HG02870 (cell line): ENCODE data around the gene PEX12.
A peak's percentile ranks its signal among the peaks of the same experiment; 100 is the strongest.
"Not testable (repeated sequence)": the region's sequence is repeated elsewhere in the genome, so short reads cannot be mapped to it uniquely, and the experiment has no call there.

Source experiments
- ATAC-seq: cut with Tn5 transposase; IDR thresholded peaks from one replicate; pipeline ENCODE4 v1.9.1; 2021; ENCODE audit warnings: mild to moderate bottlenecking, moderate library complexity; ENCODE audit not compliant: unreplicated experiment

PEX12 gene

GRCh38 chr17:35578197-35578928 lies at the start of gene PEX12:
PEX12 (minus strand) TSS chr17:35578571; CDS start chr17:35578021, 550 bp downstream.
- ATAC-seq: peak; percentile 87

- ATAC-seq: no peak
Measured at GRCh38 chr17:35627417-35627816, 49.0 kb upstream of the PEX12 start.

DNA sequence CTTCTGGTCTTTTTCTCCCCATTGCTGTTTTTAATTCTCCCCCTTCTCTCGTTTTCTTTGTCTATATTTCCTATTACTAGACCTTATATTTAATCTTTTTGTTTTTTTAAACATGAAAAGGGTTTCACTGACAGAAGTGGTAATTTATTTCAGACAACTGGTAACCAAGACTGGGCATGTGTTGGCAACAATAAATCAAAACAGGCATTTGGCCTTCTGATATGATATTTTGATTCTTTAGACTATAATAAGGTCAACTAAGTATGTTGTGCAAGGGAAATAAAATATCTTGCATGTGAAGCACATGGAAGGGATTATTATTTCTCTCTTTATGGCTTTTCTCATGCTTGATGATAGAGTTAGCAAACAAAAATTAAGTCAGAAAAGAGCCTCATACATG lies 43.4 kb upstream of the PEX12 start:
- no peak for ATAC-seq

GRCh38 chr17:35618628-35619027 lies 40.3 kb upstream of the PEX12 start:
- no peak for ATAC-seq

- ATAC-seq: no peak
Measured at GRCh38 chr17:35617505-35617904, 39.1 kb upstream of the PEX12 start.

DNA sequence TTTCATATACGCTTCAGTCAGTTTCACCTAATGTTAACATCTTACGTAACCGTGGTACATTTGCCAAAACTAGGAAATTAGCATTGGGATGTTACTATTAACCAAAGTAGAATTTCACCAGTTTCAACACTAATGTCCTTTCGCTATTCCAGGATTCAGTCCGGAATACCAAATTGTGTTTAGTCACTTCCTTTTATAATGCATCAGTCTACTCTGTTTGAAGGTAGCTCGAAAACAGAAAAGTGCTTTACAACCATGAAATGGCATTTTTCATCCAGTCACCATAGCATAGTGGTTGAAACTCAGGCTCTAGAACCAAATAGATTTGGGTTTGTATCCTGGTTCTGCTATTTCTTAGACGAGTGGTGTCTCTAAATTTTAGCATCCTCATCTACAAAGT lies 38.2 kb upstream of the PEX12 start:
- no peak for ATAC-seq

GRCh38 chr17:35614810-35615209 lies 36.4 kb upstream of the PEX12 start:
- no peak for ATAC-seq

DNA sequence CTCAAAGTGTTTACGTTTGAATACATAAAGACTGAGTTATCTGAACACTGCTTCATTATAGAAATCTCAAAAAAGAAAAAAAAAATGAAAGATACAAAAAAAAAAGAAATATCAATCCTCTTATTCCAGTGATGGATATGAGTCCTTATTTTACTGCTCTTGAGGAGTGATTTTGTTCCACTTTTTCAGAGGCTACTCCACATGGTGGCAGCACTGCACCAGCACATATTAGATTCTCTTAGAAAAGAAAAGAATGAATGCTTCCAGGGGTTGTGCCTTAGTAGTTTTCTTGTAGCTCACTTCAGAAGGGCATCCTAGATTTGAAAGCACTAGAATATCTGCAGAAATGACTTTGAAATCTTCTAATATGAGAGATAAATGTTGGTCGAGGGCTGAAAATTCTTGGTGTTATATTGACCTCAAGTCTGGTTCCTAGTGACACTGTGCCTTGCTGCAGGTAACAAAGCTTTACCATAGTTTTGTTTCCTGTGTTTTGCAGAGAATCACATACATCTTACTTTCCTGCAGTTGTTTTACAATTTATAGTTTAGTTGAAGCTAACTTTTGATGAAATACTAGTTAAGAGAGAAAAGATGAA lies 34.7 kb upstream of the PEX12 start:
- no peak for ATAC-seq

DNA sequence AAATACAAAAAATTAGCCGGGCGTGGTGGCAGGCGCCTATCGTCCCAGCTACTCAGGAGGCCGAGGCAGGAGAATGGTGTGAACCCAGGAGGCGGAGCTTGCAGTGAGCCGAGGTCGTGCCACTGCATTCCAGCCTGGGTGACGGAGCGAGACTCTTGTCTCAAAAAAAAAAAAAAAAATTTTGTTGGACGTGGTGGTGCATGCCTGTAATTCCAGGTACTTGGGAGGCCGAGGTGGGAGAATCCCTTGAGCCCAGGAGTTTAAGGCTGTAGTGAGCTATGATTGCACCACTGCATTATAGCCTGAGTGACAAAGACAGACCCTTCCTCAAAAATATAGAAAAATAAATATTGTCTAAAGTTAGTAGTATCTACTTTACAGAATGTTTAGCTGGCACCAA lies 32.4 kb upstream of the PEX12 start:
- not testable (repeated sequence) for ATAC-seq

DNA sequence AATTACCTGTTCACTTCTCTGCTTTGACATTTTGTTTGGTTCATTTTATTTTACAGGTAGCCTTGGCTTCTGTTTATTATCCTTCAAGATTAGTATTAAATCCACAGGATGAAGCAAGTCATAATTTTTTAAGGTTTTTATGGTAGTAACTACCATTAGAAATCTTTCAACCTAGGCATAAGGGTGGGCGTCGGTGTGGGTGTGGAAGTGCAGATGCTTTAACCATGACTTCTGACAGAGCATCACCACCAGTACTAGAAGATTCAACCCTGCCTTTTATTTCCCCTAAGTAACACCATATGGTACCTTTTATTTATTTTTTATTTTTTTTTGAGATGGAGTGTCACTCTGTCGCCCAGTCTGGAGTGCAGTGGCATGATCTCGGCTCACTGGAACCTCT lies 31.5 kb upstream of the PEX12 start:
- ATAC-seq: no peak

GRCh38 chr17:35607239-35607847 lies 29.0 kb upstream of the PEX12 start:
- ATAC-seq: no peak

DNA sequence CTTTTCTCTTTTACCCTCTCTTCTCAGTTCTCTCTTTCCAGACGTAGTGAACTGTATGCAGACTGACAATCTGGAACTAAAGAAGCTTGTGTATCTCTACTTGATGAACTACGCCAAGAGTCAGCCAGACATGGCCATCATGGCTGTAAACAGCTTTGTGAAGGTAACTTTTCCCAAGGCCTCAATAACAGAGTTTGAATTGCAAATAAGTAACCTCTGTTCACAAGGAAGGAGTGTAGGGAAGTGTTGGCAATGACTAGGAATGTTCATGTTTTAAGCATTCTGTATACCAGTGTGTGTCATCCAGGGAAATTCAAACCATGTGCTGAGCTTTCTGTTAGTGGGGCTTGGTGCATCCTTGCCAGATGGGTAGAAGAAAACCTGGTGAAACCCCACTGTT lies 27.3 kb upstream of the PEX12 start:
- ATAC-seq: no peak

- ATAC-seq: no peak
Measured at GRCh38 chr17:35603674-35604073, 25.3 kb upstream of the PEX12 start.

- no peak for ATAC-seq
Measured at GRCh38 chr17:35597604-35598003, 19.2 kb upstream of the PEX12 start.

DNA sequence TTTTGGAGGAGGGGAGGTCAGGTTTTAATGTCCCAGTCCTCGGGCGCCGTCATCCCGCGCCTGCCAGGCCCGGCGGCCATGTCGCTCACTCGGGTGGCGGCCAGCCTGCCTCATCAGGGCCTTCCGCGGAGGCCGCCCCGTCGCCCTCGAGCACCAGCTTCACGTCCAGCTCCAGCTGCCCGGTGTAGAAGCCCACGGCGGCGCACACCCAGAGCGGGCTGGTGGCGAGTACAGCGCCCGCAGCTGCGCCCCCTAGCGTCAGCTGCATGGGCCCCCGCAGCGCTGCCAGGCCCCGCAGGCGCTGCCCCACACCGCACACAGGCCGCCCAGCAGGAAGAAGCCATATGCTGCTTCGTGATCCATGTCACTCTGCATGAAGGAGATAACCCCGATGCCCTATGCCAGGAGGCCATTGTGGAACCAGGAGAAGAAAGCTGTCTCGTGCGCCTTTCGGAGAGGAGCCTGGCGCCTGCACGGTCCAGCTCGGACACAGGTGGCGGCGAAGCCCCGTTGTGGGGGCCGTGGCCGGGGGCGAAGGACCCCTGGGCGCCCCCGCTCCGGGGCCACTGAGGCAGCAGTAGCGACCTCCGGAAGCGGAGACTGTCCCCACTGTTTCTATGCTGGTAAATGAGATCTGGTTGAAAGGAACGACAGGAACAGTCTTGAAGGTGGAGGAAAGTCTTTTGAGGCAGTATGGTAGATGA lies 18.3 kb upstream of the PEX12 start:
- no peak for ATAC-seq

- no peak for ATAC-seq
Measured at GRCh38 chr17:35596072-35596471, 17.7 kb upstream of the PEX12 start.

DNA sequence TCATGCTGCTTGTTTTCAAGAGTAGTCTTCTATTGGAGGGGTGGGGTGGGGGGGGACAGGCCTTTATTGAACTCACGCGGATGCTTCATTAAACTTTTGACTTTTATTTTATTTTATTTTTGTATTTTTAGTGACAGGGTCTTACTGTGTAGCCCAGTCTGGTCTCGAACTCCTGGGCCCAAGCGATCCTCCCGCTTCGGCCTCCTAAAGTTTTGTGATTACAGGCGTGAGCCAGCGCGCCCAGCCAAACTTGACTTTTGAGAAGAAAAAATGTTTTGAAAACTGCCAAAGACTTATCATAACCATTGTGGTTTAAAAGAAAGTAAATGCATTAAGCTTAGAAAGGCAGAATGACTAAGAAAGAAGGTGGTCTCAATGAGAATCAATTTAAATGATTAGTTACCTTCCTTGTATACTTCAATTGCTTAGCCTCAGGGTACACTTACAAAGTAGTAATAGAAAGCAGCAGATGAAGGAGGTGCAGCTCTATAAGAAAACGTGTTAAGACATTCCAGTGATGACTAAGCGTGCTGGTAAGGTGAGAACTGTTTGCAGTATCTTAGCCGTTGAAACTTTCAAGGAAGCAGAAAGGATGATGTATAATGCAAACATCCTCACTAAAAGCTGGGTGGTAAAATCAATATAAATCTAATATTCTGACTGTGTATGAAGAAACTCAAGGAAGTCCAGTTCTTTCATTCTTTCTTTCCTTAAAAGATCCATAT lies 10.0 kb upstream of the PEX12 start:
- no peak for ATAC-seq

GRCh38 chr17:35587074-35587961 lies 8.9 kb upstream of the PEX12 start, which contains the start of gene AP2B1:
AP2B1 (plus strand) TSS chr17:35587322; CDS start chr17:35594031, 6,709 bp downstream.
- ATAC-seq: peak; percentile 89

- ATAC-seq: no peak
Measured at GRCh38 chr17:35586569-35587073, 8.2 kb upstream of the PEX12 start.

GRCh38 chr17:35584061-35584460 lies 5.7 kb upstream of the PEX12 start:
- no peak for ATAC-seq
